H1 (cell line): ENCODE measurements around the gene JMJD1C. TPM values are rescaled to one million over a fixed set of nuclear protein-coding genes. Genes with fewer than 3 reads are reported as not detected.

Experiments used
- CREB1 ChIP-seq: IDR thresholded peaks from 2 replicates; pipeline ENCODE4 v1.6.1; 2012; ENCODE audit warnings: inconsistent platforms
- GABPA ChIP-seq: IDR thresholded peaks from 2 replicates; pipeline ENCODE4 v1.6.1; 2011; ENCODE audit warnings: mild to moderate bottlenecking, low read length, moderate library complexity, borderline replicate concordance; ENCODE audit not compliant: insufficient read depth
- HDAC6 ChIP-seq: IDR thresholded peaks from one replicate; pipeline ENCODE4 v1.7.1; 2012; ENCODE audit warnings: low read depth, mild to moderate bottlenecking, inconsistent platforms, low read length, moderate library complexity
- KDM1A ChIP-seq: fragments of 200-600, 300-600 bp; sonication (generic); IDR thresholded peaks from 2 replicates; pipeline ENCODE4 v1.7.1; 2016; ENCODE audit warnings: mild to moderate bottlenecking, low read length, borderline replicate concordance
- SIRT6 ChIP-seq: IDR thresholded peaks from one replicate; pipeline ENCODE4 v1.7.1; 2012; ENCODE audit warnings: low read length, inconsistent platforms
- polyA plus RNA-seq, 7 experiments: library from polyadenylated mRNA; depleted of rRNA in 3 of 7; stranded (reverse) in 5 of 7; unstranded in 2 of 7; fragments of >200 nt in 5 of 7; fragments of 200-250 nt in 2 of 7; gene quantifications; 1 replicate in 5 of 7; 2 replicates in 1 of 7; 4 replicates in 1 of 7; pipeline versions ENCODE4 v1.2.1 to v1.2.3, GENCODE V29; 2011 to 2013; ENCODE audit warnings: missing spikeins in 2 of 7, mixed read lengths in 2 of 7
- total RNA-seq: library from RNA; stranded (reverse); fragmentation: NEBNext Ultra II Directional; extraction: Animal tissue kit (Norgen Biotek cat#: 25700); gene quantifications from 2 replicates; pipeline ENCODE4 v1.2.1, GENCODE V29; 2021
- TF ChIP-seq, protein P1 (sequence below): fragments of 300-600 bp; sonication (generic); IDR thresholded peaks from 2 replicates; pipeline ENCODE4 v1.7.1; 2012; ENCODE audit warnings: low read length, moderate library complexity, mild to moderate bottlenecking, inconsistent platforms; ENCODE audit not compliant: insufficient replicate concordance

Gene JMJD1C
- total and polyA plus RNA-seq, 2 of the 8 experiments (the other 6 are each of a cell fraction or from before 2014, with no cell fraction given): 54.5 to 210 TPM

DNA sequence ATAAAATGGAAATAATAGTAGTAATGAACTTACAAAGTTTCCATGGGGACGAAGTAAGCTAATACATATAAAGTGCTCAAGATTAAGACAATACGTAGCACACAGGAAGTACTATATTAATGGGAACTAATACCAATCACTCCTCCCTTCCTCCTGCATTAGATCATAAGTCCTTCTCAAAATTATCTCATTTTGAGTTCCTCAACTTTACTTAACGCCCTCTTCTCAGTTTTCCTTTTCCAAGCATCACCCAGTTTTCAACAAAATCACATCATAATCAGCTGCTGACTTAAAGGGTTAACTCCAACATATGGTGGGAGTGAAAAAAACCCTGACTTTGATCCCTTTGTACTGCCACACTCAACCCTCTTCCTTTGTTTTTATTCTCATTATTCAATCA is 24.4 kb downstream of the JMJD1C start (continued):
- TF ChIP-seq, protein P1, sequence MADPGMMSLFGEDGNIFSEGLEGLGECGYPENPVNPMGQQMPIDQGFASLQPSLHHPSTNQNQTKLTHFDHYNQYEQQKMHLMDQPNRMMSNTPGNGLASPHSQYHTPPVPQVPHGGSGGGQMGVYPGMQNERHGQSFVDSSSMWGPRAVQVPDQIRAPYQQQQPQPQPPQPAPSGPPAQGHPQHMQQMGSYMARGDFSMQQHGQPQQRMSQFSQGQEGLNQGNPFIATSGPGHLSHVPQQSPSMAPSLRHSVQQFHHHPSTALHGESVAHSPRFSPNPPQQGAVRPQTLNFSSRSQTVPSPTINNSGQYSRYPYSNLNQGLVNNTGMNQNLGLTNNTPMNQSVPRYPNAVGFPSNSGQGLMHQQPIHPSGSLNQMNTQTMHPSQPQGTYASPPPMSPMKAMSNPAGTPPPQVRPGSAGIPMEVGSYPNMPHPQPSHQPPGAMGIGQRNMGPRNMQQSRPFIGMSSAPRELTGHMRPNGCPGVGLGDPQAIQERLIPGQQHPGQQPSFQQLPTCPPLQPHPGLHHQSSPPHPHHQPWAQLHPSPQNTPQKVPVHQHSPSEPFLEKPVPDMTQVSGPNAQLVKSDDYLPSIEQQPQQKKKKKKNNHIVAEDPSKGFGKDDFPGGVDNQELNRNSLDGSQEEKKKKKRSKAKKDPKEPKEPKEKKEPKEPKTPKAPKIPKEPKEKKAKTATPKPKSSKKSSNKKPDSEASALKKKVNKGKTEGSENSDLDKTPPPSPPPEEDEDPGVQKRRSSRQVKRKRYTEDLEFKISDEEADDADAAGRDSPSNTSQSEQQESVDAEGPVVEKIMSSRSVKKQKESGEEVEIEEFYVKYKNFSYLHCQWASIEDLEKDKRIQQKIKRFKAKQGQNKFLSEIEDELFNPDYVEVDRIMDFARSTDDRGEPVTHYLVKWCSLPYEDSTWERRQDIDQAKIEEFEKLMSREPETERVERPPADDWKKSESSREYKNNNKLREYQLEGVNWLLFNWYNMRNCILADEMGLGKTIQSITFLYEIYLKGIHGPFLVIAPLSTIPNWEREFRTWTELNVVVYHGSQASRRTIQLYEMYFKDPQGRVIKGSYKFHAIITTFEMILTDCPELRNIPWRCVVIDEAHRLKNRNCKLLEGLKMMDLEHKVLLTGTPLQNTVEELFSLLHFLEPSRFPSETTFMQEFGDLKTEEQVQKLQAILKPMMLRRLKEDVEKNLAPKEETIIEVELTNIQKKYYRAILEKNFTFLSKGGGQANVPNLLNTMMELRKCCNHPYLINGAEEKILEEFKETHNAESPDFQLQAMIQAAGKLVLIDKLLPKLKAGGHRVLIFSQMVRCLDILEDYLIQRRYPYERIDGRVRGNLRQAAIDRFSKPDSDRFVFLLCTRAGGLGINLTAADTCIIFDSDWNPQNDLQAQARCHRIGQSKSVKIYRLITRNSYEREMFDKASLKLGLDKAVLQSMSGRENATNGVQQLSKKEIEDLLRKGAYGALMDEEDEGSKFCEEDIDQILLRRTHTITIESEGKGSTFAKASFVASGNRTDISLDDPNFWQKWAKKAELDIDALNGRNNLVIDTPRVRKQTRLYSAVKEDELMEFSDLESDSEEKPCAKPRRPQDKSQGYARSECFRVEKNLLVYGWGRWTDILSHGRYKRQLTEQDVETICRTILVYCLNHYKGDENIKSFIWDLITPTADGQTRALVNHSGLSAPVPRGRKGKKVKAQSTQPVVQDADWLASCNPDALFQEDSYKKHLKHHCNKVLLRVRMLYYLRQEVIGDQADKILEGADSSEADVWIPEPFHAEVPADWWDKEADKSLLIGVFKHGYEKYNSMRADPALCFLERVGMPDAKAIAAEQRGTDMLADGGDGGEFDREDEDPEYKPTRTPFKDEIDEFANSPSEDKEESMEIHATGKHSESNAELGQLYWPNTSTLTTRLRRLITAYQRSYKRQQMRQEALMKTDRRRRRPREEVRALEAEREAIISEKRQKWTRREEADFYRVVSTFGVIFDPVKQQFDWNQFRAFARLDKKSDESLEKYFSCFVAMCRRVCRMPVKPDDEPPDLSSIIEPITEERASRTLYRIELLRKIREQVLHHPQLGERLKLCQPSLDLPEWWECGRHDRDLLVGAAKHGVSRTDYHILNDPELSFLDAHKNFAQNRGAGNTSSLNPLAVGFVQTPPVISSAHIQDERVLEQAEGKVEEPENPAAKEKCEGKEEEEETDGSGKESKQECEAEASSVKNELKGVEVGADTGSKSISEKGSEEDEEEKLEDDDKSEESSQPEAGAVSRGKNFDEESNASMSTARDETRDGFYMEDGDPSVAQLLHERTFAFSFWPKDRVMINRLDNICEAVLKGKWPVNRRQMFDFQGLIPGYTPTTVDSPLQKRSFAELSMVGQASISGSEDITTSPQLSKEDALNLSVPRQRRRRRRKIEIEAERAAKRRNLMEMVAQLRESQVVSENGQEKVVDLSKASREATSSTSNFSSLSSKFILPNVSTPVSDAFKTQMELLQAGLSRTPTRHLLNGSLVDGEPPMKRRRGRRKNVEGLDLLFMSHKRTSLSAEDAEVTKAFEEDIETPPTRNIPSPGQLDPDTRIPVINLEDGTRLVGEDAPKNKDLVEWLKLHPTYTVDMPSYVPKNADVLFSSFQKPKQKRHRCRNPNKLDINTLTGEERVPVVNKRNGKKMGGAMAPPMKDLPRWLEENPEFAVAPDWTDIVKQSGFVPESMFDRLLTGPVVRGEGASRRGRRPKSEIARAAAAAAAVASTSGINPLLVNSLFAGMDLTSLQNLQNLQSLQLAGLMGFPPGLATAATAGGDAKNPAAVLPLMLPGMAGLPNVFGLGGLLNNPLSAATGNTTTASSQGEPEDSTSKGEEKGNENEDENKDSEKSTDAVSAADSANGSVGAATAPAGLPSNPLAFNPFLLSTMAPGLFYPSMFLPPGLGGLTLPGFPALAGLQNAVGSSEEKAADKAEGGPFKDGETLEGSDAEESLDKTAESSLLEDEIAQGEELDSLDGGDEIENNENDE: no peak
- TF ChIP-seq HDAC6 (no peak), CREB1 (no peak), SIRT6 (no peak), KDM1A (no peak), GABPA (no peak)
